Esophagus muscularis mucosa (tissue), 4 donors: ENCODE data around the gene ZSWIM1. TPM values are rescaled to one million over a fixed set of nuclear protein-coding genes. Genes with fewer than 3 reads are reported as not detected.

ENCODE experiments used
- DNase-seq: peaks from one replicate; pipeline ENCODE4 v3.0.0-alpha.2; 2017; ENCODE audit errors: extremely low spot score
- H3K27ac ChIP-seq, 4 donors: fragments of 200-600 bp; sonication (generic); replicated peaks in 1 of 4; 1 replicate in 3 of 4; 2 replicates in 1 of 4; pipeline ENCODE4 v1.5.1; 2016 to 2019; ENCODE audit warnings: mild to moderate bottlenecking in 1 of 4
- H3K27me3 ChIP-seq, 4 donors: fragments of 200-600 bp; sonication (generic); one replicate each; pipeline versions ENCODE4 v1.5.1 to v1.6.0; 2016 to 2019
- H3K36me3 ChIP-seq, 4 donors: fragments of 200-600 bp; sonication (generic); one replicate each; pipeline ENCODE4 v1.5.1; 2016 to 2019
- H3K4me1 ChIP-seq, 4 donors: fragments of 200-600 bp; sonication (generic); one replicate each; pipeline ENCODE4 v1.5.1; 2016 to 2019
- H3K4me3 ChIP-seq, 4 donors: fragments of 200-600 bp; sonication (generic); 1 replicate in 2 of 4; 2 replicates in 2 of 4; pipeline ENCODE4 v1.5.1; 2016 to 2019; ENCODE audit warnings: mild to moderate bottlenecking in 4 of 4, moderate library complexity in 1 of 4
- H3K9me3 ChIP-seq, 4 donors: fragments of 200-600 bp; sonication (generic); 1 replicate in 3 of 4; 2 replicates in 1 of 4; pipeline ENCODE4 v1.5.1; 2016 to 2019
- CTCF ChIP-seq, 3 experiments: fragments of 200-600 bp in 2 of 3; fragments of 450-650 bp in 1 of 3; sonication (generic) in 2 of 3; IDR thresholded peaks; one replicate each; pipeline ENCODE4 v1.5.1; 2017 to 2019; ENCODE audit warnings: antibody characterized with exemption in 3 of 3, mild to moderate bottlenecking in 2 of 3, moderate library complexity in 1 of 3
- EP300 ChIP-seq: sonication (generic); formaldehyde crosslinking; IDR thresholded peaks from one replicate; pipeline ENCODE4 v1.6.1; 2017; ENCODE audit warnings: antibody characterized with exemption
- POLR2A ChIP-seq: fragments of 450-650 bp; IDR thresholded peaks from one replicate; pipeline ENCODE4 v1.6.1; 2017; ENCODE audit warnings: antibody characterized with exemption, moderate library complexity, mild to moderate bottlenecking, low read depth
- POLR2AphosphoS5 ChIP-seq, 2 donors: sonication (generic); formaldehyde crosslinking; IDR thresholded peaks; one replicate each; pipeline ENCODE4 v1.6.1; 2017; ENCODE audit warnings: antibody characterized with exemption in 2 of 2
- WGBS: methylation state at CpG from one replicate; pipeline ENCODE4 v1.1.5; 2018; 5-methylcytosine and 5-hydroxymethylcytosine counted together
- intact Hi-C: fragments of 100-400 bp; cut with DNase I; formaldehyde crosslinking; loops from one replicate; pipeline ENCODE4 v1.15.1; 2023
- total RNA-seq, 4 donors: library from RNA; depleted of rRNA; stranded (reverse); fragments of >200 nt; gene quantifications; one replicate each; pipeline versions ENCODE4 v1.1.0 to v1.2.1, GENCODE V29; 2016

ZSWIM1 gene
- total RNA-seq, 4 donors from 2014 or later, result 7.1 to 13.5 (median 9.2) TPM

GRCh38 chr20:45907219-45907948 is 26.4 kb downstream of the ZSWIM1 start:
- H3K9me3 ChIP-seq, result no peaks in the 10 kb centered on the region
- H3K27ac ChIP-seq, result no peak overlapping the region
- 94% methylated on average over 15 of the region's 17 CpGs for WGBS
- peaks cover 0 to 5% (median under 1%) of the 10 kb centered on the region in 4 donors for H3K27me3 ChIP-seq
- peaks cover 0 to 48% (median 15%) of the 10 kb centered on the region in 4 donors for H3K36me3 ChIP-seq
- no peak for TF ChIP-seq POLR2A
- intact Hi-C loops, result no loop called here
- peaks cover 14 to 28% (median 23%) of the 10 kb centered on the region in 4 donors for H3K4me1 ChIP-seq
- no peak for DNase-seq
- H3K4me3 ChIP-seq, result no peak overlapping the region

DNA sequence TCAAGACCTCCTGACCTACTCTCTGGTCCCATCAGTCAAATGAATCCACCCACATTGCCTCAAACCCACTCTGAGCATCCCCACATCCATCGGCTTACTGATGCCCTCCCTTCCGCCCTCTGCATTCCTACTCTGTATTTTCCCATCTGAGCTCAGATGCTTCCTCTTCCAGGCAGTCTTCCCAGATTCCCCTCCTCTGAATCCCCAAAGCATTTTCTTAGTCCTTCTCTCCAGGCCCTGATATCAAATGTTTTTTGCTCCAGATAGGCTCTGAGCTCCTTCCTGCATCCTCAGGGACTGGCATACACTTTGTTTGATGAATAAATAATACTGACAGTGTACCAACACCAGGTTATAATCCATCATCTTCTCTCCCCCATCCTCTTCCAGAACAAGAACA is 27.1 kb downstream of the ZSWIM1 start:
- Histone ChIP-seq H3K36me3 (peaks cover 0 to 45% (median 13%) of the 10 kb centered on the region in 4 donors), H3K27me3 (peaks cover 0 to 11% (median 4%) of the 10 kb centered on the region in 4 donors), H3K4me1 (peaks cover 18 to 35% (median 28%) of the 10 kb centered on the region in 4 donors), H3K4me3 (no peak overlapping the region), H3K27ac (no peak overlapping the region), H3K9me3 (no peaks in the 10 kb centered on the region)
- no peak for DNase-seq
- intact Hi-C loops, result no loop called here
- 91% methylated on average over 2 of the region's 2 CpGs for WGBS
- TF ChIP-seq CTCF (IDR thresholded peaks at IDR 0.05) (no peak), POLR2A (no peak), EP300 (no peak), POLR2AphosphoS5 (IDR thresholded peaks at IDR 0.05) (no peak)

GRCh38 chr20:45909336-45909808 is 28.3 kb downstream of the ZSWIM1 start:
- peak overlapping the region in 1 of 4 donors; percentile 58 for H3K27ac ChIP-seq
- 90% methylated on average over 12 of the region's 12 CpGs for WGBS
- peaks cover 0 to 36% (median 13%) of the 10 kb centered on the region in 4 donors for H3K36me3 ChIP-seq
- no peak overlapping the region for H3K4me3 ChIP-seq
- H3K9me3 ChIP-seq, result no peaks in the 10 kb centered on the region
- intact Hi-C loops, result no loop called here
- peaks cover 0 to 14% (median 5%) of the 10 kb centered on the region in 4 donors for H3K27me3 ChIP-seq
- TF ChIP-seq CTCF (IDR thresholded peaks at IDR 0.05) (no peak), POLR2A (no peak), EP300 (no peak), POLR2AphosphoS5 (IDR thresholded peaks at IDR 0.05) (no peak)
- peaks cover 18 to 35% (median 31%) of the 10 kb centered on the region in 4 donors for H3K4me1 ChIP-seq
- DNase-seq, result no peak

DNA sequence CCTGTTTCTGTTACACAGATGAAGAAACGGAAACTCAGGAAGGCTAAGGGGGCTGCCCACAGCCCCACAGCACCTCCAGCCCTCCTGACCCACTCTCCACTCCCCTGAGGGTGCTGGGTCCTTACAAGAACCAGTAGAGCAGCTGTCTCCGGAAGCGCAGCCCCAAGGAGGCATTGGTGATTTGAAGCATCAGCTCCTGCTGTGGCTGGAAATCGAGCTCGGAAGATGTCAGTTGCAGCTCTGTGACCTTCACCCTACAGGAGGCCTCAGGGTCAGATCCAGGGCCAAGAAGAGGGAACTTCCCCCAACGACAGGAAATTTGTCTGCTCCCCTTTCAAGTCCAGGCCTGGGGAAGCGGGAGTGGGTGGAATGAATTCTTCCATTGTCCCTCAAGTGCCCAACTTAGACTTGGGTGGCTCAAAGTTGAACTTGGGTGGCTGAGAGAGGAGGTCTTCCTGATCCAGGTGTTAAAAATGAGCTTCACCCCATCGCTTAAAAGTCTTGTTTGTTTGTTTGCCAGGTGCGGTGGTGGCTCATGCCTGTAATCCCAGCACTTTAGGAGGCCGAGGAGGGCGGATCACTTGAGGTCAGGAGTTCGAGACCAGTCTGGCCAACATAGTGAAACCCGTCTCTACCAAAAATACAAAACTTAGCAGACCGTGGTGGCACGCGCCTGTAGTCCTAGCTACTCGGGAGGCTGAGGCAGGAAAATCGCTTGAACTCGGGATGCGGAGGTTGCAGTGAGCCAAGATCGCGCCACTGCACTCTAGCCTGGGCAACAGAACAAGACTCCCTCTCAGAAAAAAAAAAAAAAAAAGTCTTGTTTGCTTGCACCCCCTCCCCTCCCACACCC is 29.0 kb downstream of the ZSWIM1 start:
- no peak for TF ChIP-seq CTCF (IDR thresholded peaks at IDR 0.05)
- no peak for TF ChIP-seq POLR2AphosphoS5 (IDR thresholded peaks at IDR 0.05)
- H3K4me1 ChIP-seq, result peaks cover 18 to 35% (median 31%) of the 10 kb centered on the region in 4 donors
- H3K27ac ChIP-seq, result peak overlapping the region; percentile 45 to 81 (median 69)
- no peak for DNase-seq
- WGBS, result 86% methylated on average over 20 of the region's 22 CpGs
- H3K36me3 ChIP-seq, result peaks cover 0 to 30% (median 10%) of the 10 kb centered on the region in 4 donors
- peak overlapping the region; percentile 53 to 61 (median 59) for H3K4me3 ChIP-seq
- H3K9me3 ChIP-seq, result no peaks in the 10 kb centered on the region
- intact Hi-C loops, result no loop called here
- H3K27me3 ChIP-seq, result peaks cover 0 to 14% (median 5%) of the 10 kb centered on the region in 4 donors
